ENCODE data around the gene CHAF1B. TPM values are rescaled to one million over a fixed set of nuclear protein-coding genes. Genes with fewer than 3 reads are reported as not detected.

CHAF1B gene
- total and polyA plus RNA-seq, 2 of the 8 experiments (the other 6 are each of a cell fraction or from before 2014, with no cell fraction given): 11.8 to 23.1 TPM

DNA sequence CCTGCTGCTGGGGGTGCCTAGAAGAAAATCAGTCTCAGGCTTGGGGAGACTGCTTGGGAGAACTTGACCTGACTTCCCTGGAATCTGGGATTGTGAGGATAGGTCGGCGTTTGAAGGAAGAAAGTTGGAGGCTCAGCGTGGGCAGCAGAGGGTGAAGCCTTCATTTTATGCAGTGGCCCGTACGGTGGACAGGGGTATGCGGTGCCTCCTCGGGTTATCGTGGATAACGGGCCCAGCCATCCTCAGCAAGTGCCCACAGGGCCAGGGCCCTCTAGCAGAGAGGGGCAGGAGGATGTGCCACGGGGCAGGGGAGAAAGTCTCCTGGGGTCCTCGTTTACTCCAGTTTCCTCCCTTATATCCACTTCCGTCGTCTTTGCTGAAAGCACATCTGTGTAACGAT, 34.0 kb downstream of the CHAF1B start (continued):
- TF ChIP-seq, protein P1, sequence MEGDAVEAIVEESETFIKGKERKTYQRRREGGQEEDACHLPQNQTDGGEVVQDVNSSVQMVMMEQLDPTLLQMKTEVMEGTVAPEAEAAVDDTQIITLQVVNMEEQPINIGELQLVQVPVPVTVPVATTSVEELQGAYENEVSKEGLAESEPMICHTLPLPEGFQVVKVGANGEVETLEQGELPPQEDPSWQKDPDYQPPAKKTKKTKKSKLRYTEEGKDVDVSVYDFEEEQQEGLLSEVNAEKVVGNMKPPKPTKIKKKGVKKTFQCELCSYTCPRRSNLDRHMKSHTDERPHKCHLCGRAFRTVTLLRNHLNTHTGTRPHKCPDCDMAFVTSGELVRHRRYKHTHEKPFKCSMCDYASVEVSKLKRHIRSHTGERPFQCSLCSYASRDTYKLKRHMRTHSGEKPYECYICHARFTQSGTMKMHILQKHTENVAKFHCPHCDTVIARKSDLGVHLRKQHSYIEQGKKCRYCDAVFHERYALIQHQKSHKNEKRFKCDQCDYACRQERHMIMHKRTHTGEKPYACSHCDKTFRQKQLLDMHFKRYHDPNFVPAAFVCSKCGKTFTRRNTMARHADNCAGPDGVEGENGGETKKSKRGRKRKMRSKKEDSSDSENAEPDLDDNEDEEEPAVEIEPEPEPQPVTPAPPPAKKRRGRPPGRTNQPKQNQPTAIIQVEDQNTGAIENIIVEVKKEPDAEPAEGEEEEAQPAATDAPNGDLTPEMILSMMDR (IDR thresholded peaks at IDR 0.05; ENCODE audit: control extremely low read depth in 1 of 3, insufficient read depth in 1 of 3, low read depth in 1 of 3, low read length in 3 of 3): no peak
- TF ChIP-seq CBX8 (IDR thresholded peaks at IDR 0.05; ENCODE audit: borderline replicate concordance, low read depth, low read length) (no peak), TAF1 (IDR thresholded peaks at IDR 0.05; ENCODE audit: low read depth, low read length) (no peak), PHF8 (conservative IDR thresholded peaks at IDR 0.05; ENCODE audit: low read depth, low read length) (no peak)
- TF ChIP-seq, protein P2, sequence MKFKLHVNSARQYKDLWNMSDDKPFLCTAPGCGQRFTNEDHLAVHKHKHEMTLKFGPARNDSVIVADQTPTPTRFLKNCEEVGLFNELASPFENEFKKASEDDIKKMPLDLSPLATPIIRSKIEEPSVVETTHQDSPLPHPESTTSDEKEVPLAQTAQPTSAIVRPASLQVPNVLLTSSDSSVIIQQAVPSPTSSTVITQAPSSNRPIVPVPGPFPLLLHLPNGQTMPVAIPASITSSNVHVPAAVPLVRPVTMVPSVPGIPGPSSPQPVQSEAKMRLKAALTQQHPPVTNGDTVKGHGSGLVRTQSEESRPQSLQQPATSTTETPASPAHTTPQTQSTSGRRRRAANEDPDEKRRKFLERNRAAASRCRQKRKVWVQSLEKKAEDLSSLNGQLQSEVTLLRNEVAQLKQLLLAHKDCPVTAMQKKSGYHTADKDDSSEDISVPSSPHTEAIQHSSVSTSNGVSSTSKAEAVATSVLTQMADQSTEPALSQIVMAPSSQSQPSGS (IDR thresholded peaks at IDR 0.05; ENCODE audit: low read length): no peak

Data from H1 (cell line).